CD4-positive, alpha-beta memory T cell (primary cell): ENCODE results near the gene OPN5. TPM values are rescaled to one million over a fixed set of nuclear protein-coding genes. Genes with fewer than 3 reads are reported as not detected.

Experiments
- CTCF ChIA-PET: fragments of 350-600 bp; sonication (Branson Sonifier 250); formaldehyde crosslinking; loops from one replicate; lab custom pipeline; 2021; ENCODE audit warnings: inconsistent platforms; ENCODE audit not compliant: partially characterized antibody; lab: Charles Lee
- POLR2A ChIA-PET: fragments of 350-600 bp; sonication (Branson Sonifier 250); formaldehyde crosslinking; loops from one replicate; lab custom pipeline; 2021; ENCODE audit not compliant: partially characterized antibody; lab: Charles Lee
- DNase-seq, 5 donors: peaks; one replicate each; pipeline versions ENCODE4 v3.0.0 to v3.0.0-alpha.2; 2020 to 2022; ENCODE audit warnings: mixed read lengths in 1 of 5
- H3K27ac ChIP-seq: one replicate; pipeline ENCODE4 v1.7.0; 2013; ENCODE audit warnings: low read depth, low read length
- H3K27me3 ChIP-seq: 2 replicates; pipeline ENCODE4 v1.7.0; 2013; ENCODE audit warnings: mild to moderate bottlenecking, low read length, moderate library complexity; ENCODE audit not compliant: insufficient read depth
- H3K36me3 ChIP-seq: 2 replicates; pipeline ENCODE4 v1.7.0; 2013; ENCODE audit warnings: mild to moderate bottlenecking, low read length, moderate library complexity; ENCODE audit not compliant: insufficient read depth
- H3K4me1 ChIP-seq: 2 replicates; pipeline ENCODE4 v1.7.0; 2013; ENCODE audit warnings: mild to moderate bottlenecking, low read length, moderate library complexity; ENCODE audit not compliant: insufficient read depth
- H3K4me3 ChIP-seq, 2 donors: one replicate each; pipeline ENCODE4 v1.7.0; 2013; ENCODE audit warnings: low read length in 2 of 2, mild to moderate bottlenecking in 1 of 2
- H3K9me3 ChIP-seq, 2 donors: one replicate each; pipeline ENCODE4 v1.7.0; 2013; ENCODE audit warnings: low read length in 2 of 2, control low read depth in 1 of 2; ENCODE audit not compliant: control insufficient read depth in 1 of 2
- H3K27ac Mint-ChIP-seq, 7 donors: one replicate each; pipeline ENCODE4 v1.8.0; 2020 to 2021; ENCODE audit warnings: mixed read lengths in 7 of 7, mild to moderate bottlenecking in 6 of 7, inconsistent platforms in 3 of 7, moderate library complexity in 3 of 7
- H3K27me3 Mint-ChIP-seq, 2 donors: one replicate each; pipeline ENCODE4 v1.8.0; 2020 to 2021; ENCODE audit warnings: mixed read lengths in 2 of 2
- H3K36me3 Mint-ChIP-seq, 2 donors: one replicate each; pipeline ENCODE4 v1.8.0; 2020 to 2021; ENCODE audit warnings: mixed read lengths in 2 of 2, inconsistent platforms in 1 of 2, mild to moderate bottlenecking in 1 of 2
- H3K4me1 Mint-ChIP-seq, 4 donors: one replicate each; pipeline ENCODE4 v1.8.0; 2020 to 2021; ENCODE audit warnings: mixed read lengths in 4 of 4, mild to moderate bottlenecking in 1 of 4
- H3K4me3 Mint-ChIP-seq, 8 donors: one replicate each; pipeline ENCODE4 v1.8.0; 2020 to 2021; ENCODE audit warnings: mixed read lengths in 8 of 8, mild to moderate bottlenecking in 7 of 8, moderate library complexity in 6 of 8, inconsistent platforms in 3 of 8
- H3K9me3 Mint-ChIP-seq, 8 donors: one replicate each; pipeline ENCODE4 v1.8.0; 2020 to 2021; ENCODE audit warnings: mixed read lengths in 8 of 8, mild to moderate bottlenecking in 5 of 8, inconsistent platforms in 3 of 8, moderate library complexity in 1 of 8
- intact Hi-C: fragments of 100-400 bp; cut with micrococcal nuclease; formaldehyde crosslinking; loops from one replicate; pipeline ENCODE4 v1.15.1; 2023
- polyA plus RNA-seq, 2 donors: library from polyadenylated mRNA; unstranded; fragments of 300-500 nt; fragmentation: Illumina TruSeq; gene quantifications; one replicate each; pipeline ENCODE4 v1.2.3, GENCODE V29; 2021
- total RNA-seq, 2 experiments: library from RNA; stranded (reverse); gene quantifications; one replicate each; pipeline ENCODE4 v1.2.3, GENCODE V29; 2021

OPN5 gene
- total and polyA plus RNA-seq, 4 experiments from 2014 or later = not detected

- CTCF ChIA-PET = no interaction called here
- POLR2A ChIA-PET = no interaction called here
- Histone ChIP-seq H3K4me1 (no peaks in the 10 kb centered on the region), H3K27ac (no peak overlapping the region), H3K27me3 (no peaks in the 10 kb centered on the region), H3K36me3 (no peaks in the 10 kb centered on the region), H3K4me3 (no peak overlapping the region), H3K9me3 (no peaks in the 10 kb centered on the region)
- H3K27ac Mint-ChIP-seq = no peak overlapping the region
- no peak for DNase-seq
- intact Hi-C loops = no loop called here
- no peaks in the 10 kb centered on the region for H3K36me3 Mint-ChIP-seq
- H3K4me3 Mint-ChIP-seq = no peak overlapping the region
- H3K27me3 Mint-ChIP-seq = peaks cover 3% of the 10 kb centered on the region in 2 donors
- H3K9me3 Mint-ChIP-seq = no peaks in the 10 kb centered on the region
- H3K4me1 Mint-ChIP-seq = no peaks in the 10 kb centered on the region
Measured at GRCh38 chr6:47832386-47833100, 50.7 kb downstream of the OPN5 start.

GRCh38 chr6:47834196-47834595 lies 52.4 kb downstream of the OPN5 start:
- H3K36me3 ChIP-seq = no peaks in the 10 kb centered on the region
- no peak for DNase-seq
- no peak overlapping the region for H3K27ac Mint-ChIP-seq
- H3K27ac ChIP-seq = no peak overlapping the region
- H3K4me1 ChIP-seq = no peaks in the 10 kb centered on the region
- no peak overlapping the region for H3K4me3 Mint-ChIP-seq
- CTCF ChIA-PET = no interaction called here
- H3K36me3 Mint-ChIP-seq = no peaks in the 10 kb centered on the region
- peaks cover under 1 to 4% of the 10 kb centered on the region in 2 donors for H3K27me3 Mint-ChIP-seq
- H3K27me3 ChIP-seq = no peaks in the 10 kb centered on the region
- H3K4me1 Mint-ChIP-seq = no peaks in the 10 kb centered on the region
- POLR2A ChIA-PET = no interaction called here
- intact Hi-C loops = no loop called here
- no peaks in the 10 kb centered on the region for H3K9me3 Mint-ChIP-seq
- H3K4me3 ChIP-seq = no peak overlapping the region
- no peaks in the 10 kb centered on the region for H3K9me3 ChIP-seq

GRCh38 chr6:47836046-47836445 lies 54.2 kb downstream of the OPN5 start:
- no peak for DNase-seq
- Mint-ChIP-seq H3K27me3 (peaks cover 4 to 8% of the 10 kb centered on the region in 2 donors), H3K4me3 (no peak overlapping the region), H3K36me3 (no peaks in the 10 kb centered on the region), H3K27ac (no peak overlapping the region), H3K4me1 (no peaks in the 10 kb centered on the region), H3K9me3 (peaks cover 0 to 3% (median 0%) of the 10 kb centered on the region in 8 donors)
- Histone ChIP-seq H3K36me3 (no peaks in the 10 kb centered on the region), H3K27ac (no peak overlapping the region), H3K9me3 (no peaks in the 10 kb centered on the region), H3K4me3 (no peak overlapping the region), H3K4me1 (no peaks in the 10 kb centered on the region), H3K27me3 (no peaks in the 10 kb centered on the region)
- POLR2A ChIA-PET = no interaction called here
- intact Hi-C loops = no loop called here
- CTCF ChIA-PET = no interaction called here

GRCh38 chr6:47836639-47837038 lies 54.8 kb downstream of the OPN5 start:
- POLR2A ChIA-PET = no interaction called here
- Histone ChIP-seq H3K4me3 (no peak overlapping the region), H3K9me3 (no peaks in the 10 kb centered on the region), H3K36me3 (no peaks in the 10 kb centered on the region), H3K27me3 (no peaks in the 10 kb centered on the region), H3K27ac (no peak overlapping the region), H3K4me1 (no peaks in the 10 kb centered on the region)
- H3K27ac Mint-ChIP-seq = no peak overlapping the region
- H3K36me3 Mint-ChIP-seq = no peaks in the 10 kb centered on the region
- H3K27me3 Mint-ChIP-seq = peaks cover 4 to 8% of the 10 kb centered on the region in 2 donors
- H3K4me3 Mint-ChIP-seq = no peak overlapping the region
- peaks cover 0 to 3% (median 0%) of the 10 kb centered on the region in 8 donors for H3K9me3 Mint-ChIP-seq
- no peak for DNase-seq
- no peaks in the 10 kb centered on the region for H3K4me1 Mint-ChIP-seq
- CTCF ChIA-PET = no interaction called here
- intact Hi-C loops = no loop called here

GRCh38 chr6:47839645-47840044 lies 57.8 kb downstream of the OPN5 start:
- DNase-seq = no peak
- ChIA-PET POLR2A (no interaction called here), CTCF (no interaction called here)
- no peak overlapping the region for H3K27ac ChIP-seq
- H3K4me3 ChIP-seq = no peak overlapping the region
- Mint-ChIP-seq H3K36me3 (no peaks in the 10 kb centered on the region), H3K9me3 (peaks cover 0 to 3% (median 0%) of the 10 kb centered on the region in 8 donors), H3K4me1 (no peaks in the 10 kb centered on the region), H3K4me3 (no peak overlapping the region), H3K27ac (no peak overlapping the region), H3K27me3 (peaks cover 4 to 8% of the 10 kb centered on the region in 2 donors)
- H3K36me3 ChIP-seq = no peaks in the 10 kb centered on the region
- intact Hi-C loops = no loop called here
- H3K4me1 ChIP-seq = no peaks in the 10 kb centered on the region
- no peaks in the 10 kb centered on the region for H3K27me3 ChIP-seq
- no peaks in the 10 kb centered on the region for H3K9me3 ChIP-seq

GRCh38 chr6:47844881-47845280 lies 63.0 kb downstream of the OPN5 start:
- Histone ChIP-seq H3K9me3 (no peaks in the 10 kb centered on the region), H3K36me3 (no peaks in the 10 kb centered on the region), H3K27ac (no peak overlapping the region), H3K4me3 (no peak overlapping the region), H3K27me3 (no peaks in the 10 kb centered on the region), H3K4me1 (no peaks in the 10 kb centered on the region)
- no peak for DNase-seq
- ChIA-PET POLR2A (no interaction called here), CTCF (no interaction called here)
- no peaks in the 10 kb centered on the region for H3K36me3 Mint-ChIP-seq
- peaks cover 1 to 5% of the 10 kb centered on the region in 2 donors for H3K27me3 Mint-ChIP-seq
- intact Hi-C loops = no loop called here
- H3K9me3 Mint-ChIP-seq = peaks cover 0 to under 1% (median 0%) of the 10 kb centered on the region in 8 donors
- no peaks in the 10 kb centered on the region for H3K4me1 Mint-ChIP-seq
- no peak overlapping the region for H3K27ac Mint-ChIP-seq
- no peak overlapping the region for H3K4me3 Mint-ChIP-seq

GRCh38 chr6:47846752-47847151 lies 64.9 kb downstream of the OPN5 start:
- Histone ChIP-seq H3K27me3 (no peaks in the 10 kb centered on the region), H3K4me3 (no peak overlapping the region), H3K9me3 (no peaks in the 10 kb centered on the region), H3K36me3 (no peaks in the 10 kb centered on the region), H3K27ac (no peak overlapping the region), H3K4me1 (no peaks in the 10 kb centered on the region)
- Mint-ChIP-seq H3K27me3 (peaks cover 0 to 6% of the 10 kb centered on the region in 2 donors), H3K27ac (no peak overlapping the region), H3K4me3 (no peak overlapping the region), H3K9me3 (no peaks in the 10 kb centered on the region), H3K4me1 (no peaks in the 10 kb centered on the region), H3K36me3 (no peaks in the 10 kb centered on the region)
- intact Hi-C loops = no loop called here
- ChIA-PET CTCF (no interaction called here), POLR2A (no interaction called here)
- DNase-seq = no peak
